ENCODE results near the gene SCG3.

Gene SCG3

GRCh38 chr15:51706291-51706690 lies 25.0 kb downstream of the SCG3 start:
- no peak for TF ChIP-seq ZNF274 (IDR thresholded peaks at IDR 0.05; ENCODE audit: low read depth, low read length)

GRCh38 chr15:51706926-51707608 lies 25.8 kb downstream of the SCG3 start:
- H3K4me3 ChIP-seq (ENCODE audit: low read length): no peak overlapping the region
- no peak for TF ChIP-seq ZNF274 (IDR thresholded peaks at IDR 0.05; ENCODE audit: low read depth, low read length)

More at GRCh38 chr15:51706291-51706690, 25.0 kb downstream of the SCG3 start:
- no peak overlapping the region for H3K4me3 ChIP-seq (ENCODE audit: low read length)

- H3K4me3 ChIP-seq (ENCODE audit: low read length): no peak overlapping the region
- no peak for TF ChIP-seq ZNF274 (IDR thresholded peaks at IDR 0.05; ENCODE audit: low read depth, low read length)
These were observed 26.7 kb downstream of the SCG3 start for GRCh38 chr15:51708013-51708412.

- H3K4me3 ChIP-seq (ENCODE audit: low read length): no peak overlapping the region
- TF ChIP-seq ZNF274 (IDR thresholded peaks at IDR 0.05; ENCODE audit: low read depth, low read length): no peak
These were observed 27.7 kb downstream of the SCG3 start for GRCh38 chr15:51709031-51709430.

GRCh38 chr15:51714162-51714561 lies 32.9 kb downstream of the SCG3 start:
- no peak for TF ChIP-seq ZNF274 (IDR thresholded peaks at IDR 0.05; ENCODE audit: low read depth, low read length)
- H3K4me3 ChIP-seq (ENCODE audit: low read length): no peak overlapping the region

GRCh38 chr15:51714911-51715310 lies 33.6 kb downstream of the SCG3 start:
- TF ChIP-seq ZNF274 (IDR thresholded peaks at IDR 0.05; ENCODE audit: low read depth, low read length): no peak
- H3K4me3 ChIP-seq (ENCODE audit: low read length): no peak overlapping the region

GRCh38 chr15:51718219-51718618 lies 36.9 kb downstream of the SCG3 start:
- H3K4me3 ChIP-seq (ENCODE audit: low read length): no peak overlapping the region
- TF ChIP-seq ZNF274 (IDR thresholded peaks at IDR 0.05; ENCODE audit: low read depth, low read length): no peak

- no peak overlapping the region for H3K4me3 ChIP-seq (ENCODE audit: low read length)
- no peak for TF ChIP-seq ZNF274 (IDR thresholded peaks at IDR 0.05; ENCODE audit: low read depth, low read length)
These were observed 37.4 kb downstream of the SCG3 start for GRCh38 chr15:51718746-51719145.

GRCh38 chr15:51720201-51720995 lies 39.1 kb downstream of the SCG3 start:
- no peak overlapping the region for H3K4me3 ChIP-seq (ENCODE audit: low read length)
- TF ChIP-seq ZNF274 (IDR thresholded peaks at IDR 0.05; ENCODE audit: low read depth, low read length): no peak

- H3K4me3 ChIP-seq (ENCODE audit: low read length): no peak overlapping the region
- no peak for TF ChIP-seq ZNF274 (IDR thresholded peaks at IDR 0.05; ENCODE audit: low read depth, low read length)
These were observed 40.1 kb downstream of the SCG3 start for GRCh38 chr15:51721199-51721960.

- H3K4me3 ChIP-seq (ENCODE audit: low read length): no peak overlapping the region
- TF ChIP-seq ZNF274 (IDR thresholded peaks at IDR 0.05; ENCODE audit: low read depth, low read length): no peak
These were observed 42.9 kb downstream of the SCG3 start for GRCh38 chr15:51724199-51724598.

- no peak overlapping the region for H3K4me3 ChIP-seq (ENCODE audit: low read length)
- TF ChIP-seq ZNF274 (IDR thresholded peaks at IDR 0.05; ENCODE audit: low read depth, low read length): no peak
These were observed 43.4 kb downstream of the SCG3 start for GRCh38 chr15:51724673-51725072.

- H3K4me3 ChIP-seq (ENCODE audit: low read length): peak overlapping the region; percentile 17; the same call in 1 of the 2 replicates
- no peak for TF ChIP-seq ZNF274 (IDR thresholded peaks at IDR 0.05; ENCODE audit: low read depth, low read length)
These were observed 45.2 kb downstream of the SCG3 start for GRCh38 chr15:51726302-51727073.

All from GM08714 (cell line).